KMS-11 (cell line): ENCODE results near the gene CEACAM18.

Experiments
- H2AFZ ChIP-seq: fragments of 200-600 bp; sonication (generic); 2 replicates; pipeline ENCODE4 v1.6.1; 2016; ENCODE audit warnings: antibody characterized with exemption, mixed run types, low read depth
- H3K27ac ChIP-seq: fragments of 200-600 bp; sonication (generic); 2 replicates; pipeline ENCODE4 v1.6.1; 2016; ENCODE audit warnings: mild to moderate bottlenecking, mixed run types
- H3K27me3 ChIP-seq: fragments of 200-600 bp; sonication (generic); 2 replicates; pipeline ENCODE4 v1.6.1; 2017; ENCODE audit warnings: mild to moderate bottlenecking, low read depth, mixed run types, moderate library complexity; ENCODE audit not compliant: insufficient read depth
- H3K36me3 ChIP-seq: fragments of 200-600 bp; sonication (generic); 2 replicates; pipeline ENCODE4 v1.6.1; 2017; ENCODE audit warnings: mild to moderate bottlenecking, mixed run types; ENCODE audit not compliant: insufficient read depth
- H3K4me1 ChIP-seq: fragments of 200-600 bp; sonication (generic); 2 replicates; pipeline ENCODE4 v1.6.1; 2016; ENCODE audit warnings: mild to moderate bottlenecking, low read depth, mixed run types; ENCODE audit not compliant: poor library complexity, severe bottlenecking
- H3K4me2 ChIP-seq: fragments of 200-600 bp; sonication (generic); 2 replicates; pipeline ENCODE4 v1.7.0; 2016; ENCODE audit warnings: mild to moderate bottlenecking, mixed run types
- H3K4me3 ChIP-seq: fragments of 200-600 bp; sonication (generic); IDR thresholded peaks from 2 replicates; pipeline ENCODE4 v1.6.1; 2017; ENCODE audit warnings: low read depth, low read length, mixed read lengths; ENCODE audit not compliant: insufficient read depth
- H3K79me2 ChIP-seq: fragments of 200-600 bp; sonication (generic); 2 replicates; pipeline ENCODE4 v1.6.1; 2016; ENCODE audit warnings: low read depth, mixed run types; ENCODE audit not compliant: insufficient read depth
- H3K9ac ChIP-seq: fragments of 200-600 bp; sonication (generic); 2 replicates; pipeline ENCODE4 v1.6.1; 2016; ENCODE audit warnings: mild to moderate bottlenecking, mixed run types
- H4K20me1 ChIP-seq: fragments of 200-600 bp; sonication (generic); 2 replicates; pipeline ENCODE4 v1.6.1; 2016; ENCODE audit warnings: mild to moderate bottlenecking, mixed run types; ENCODE audit not compliant: insufficient read depth
- CTCF ChIP-seq: fragments of 200-600 bp; sonication (generic); conservative IDR thresholded peaks from 2 replicates; pipeline ENCODE4 v1.6.1; 2017; ENCODE audit warnings: low read depth, mild to moderate bottlenecking, antibody characterized with exemption, low read length, moderate library complexity, mixed read lengths

Gene CEACAM18

GRCh38 chr19:51478381-51479234 lies at the start of gene CEACAM18:
Gene CEACAM18, plus strand, starts transcription at chr19:51478539.
- Histone ChIP-seq H3K4me2 (no peak within 1 kb of the TSS), H3K9ac (no peak within 1 kb of the TSS), H3K4me3 (no peak within 1 kb of the TSS), H3K4me1 (no peaks in the 10 kb centered on the region), H3K27ac (no peak within 1 kb of the TSS), H3K79me2 (no peaks in the 10 kb centered on the region), H3K36me3 (no peaks in the 10 kb centered on the region), H3K27me3 (no peaks in the 10 kb centered on the region), H4K20me1 (no peaks in the 10 kb centered on the region), H2AFZ (no peak within 1 kb of the TSS)
- no peak for TF ChIP-seq CTCF

DNA sequence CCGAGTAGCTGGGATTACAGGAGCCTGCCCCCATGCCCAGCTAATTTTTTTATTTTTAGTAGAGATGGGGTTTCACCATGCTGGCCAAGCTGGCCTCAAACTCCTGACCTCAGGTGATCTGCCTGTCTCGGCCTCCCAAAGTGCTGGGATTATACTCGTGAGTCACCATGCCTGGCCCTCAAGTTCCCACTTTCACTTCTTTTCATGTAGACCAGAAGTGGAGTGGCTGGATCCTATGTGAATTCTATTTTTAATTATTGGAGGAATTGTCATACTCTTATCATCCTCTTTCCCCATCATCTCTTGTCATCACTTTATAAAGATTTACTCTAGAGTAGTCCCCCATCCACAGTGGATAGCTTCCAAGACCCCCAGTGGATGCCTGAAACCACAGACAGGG lies 48.1 kb upstream of the CEACAM18 start:
- Histone ChIP-seq H3K4me3 (no peak overlapping the region), H3K4me1 (no peaks in the 10 kb centered on the region), H4K20me1 (no peaks in the 10 kb centered on the region), H3K79me2 (no peaks in the 10 kb centered on the region), H2AFZ (no peak overlapping the region), H3K9ac (no peak overlapping the region), H3K4me2 (no peak overlapping the region), H3K27ac (no peak overlapping the region), H3K27me3 (0 out of 2 replicates have a peak, but pooled peaks cover 3% of the 10 kb centered on the region), H3K36me3 (no peaks in the 10 kb centered on the region)
- no peak for TF ChIP-seq CTCF

DNA sequence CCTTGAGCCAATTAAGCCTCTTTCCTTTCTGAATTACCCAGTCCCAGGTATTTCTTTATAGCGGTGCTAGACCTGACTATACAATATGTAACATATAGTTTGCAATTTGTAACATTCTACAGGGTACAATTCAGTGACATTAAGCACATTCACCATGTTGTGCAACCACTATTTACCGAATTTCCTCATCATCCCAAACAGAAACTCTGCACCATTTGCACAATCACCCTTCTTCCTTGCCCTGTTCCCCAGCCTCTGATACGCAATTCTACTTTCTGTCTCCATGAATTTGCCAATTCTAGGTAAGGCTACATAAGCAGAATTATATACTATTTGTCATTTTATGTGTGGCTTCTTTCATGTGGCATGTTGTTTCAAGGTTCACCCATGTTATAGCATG lies 47.2 kb upstream of the CEACAM18 start:
- Histone ChIP-seq H2AFZ (no peak overlapping the region), H3K27ac (no peak overlapping the region), H3K4me2 (no peak overlapping the region), H3K9ac (no peak overlapping the region), H3K4me3 (no peak overlapping the region), H3K36me3 (no peaks in the 10 kb centered on the region), H3K79me2 (no peaks in the 10 kb centered on the region), H4K20me1 (no peaks in the 10 kb centered on the region), H3K27me3 (0 out of 2 replicates have a peak, but pooled peaks cover 3% of the 10 kb centered on the region), H3K4me1 (no peaks in the 10 kb centered on the region)
- no peak for TF ChIP-seq CTCF

- H3K79me2 ChIP-seq, result no peaks in the 10 kb centered on the region
- no peaks in the 10 kb centered on the region for H3K36me3 ChIP-seq
- no peak overlapping the region for H3K4me3 ChIP-seq
- H3K27ac ChIP-seq, result no peak overlapping the region
- H3K4me2 ChIP-seq, result no peak overlapping the region
- no peaks in the 10 kb centered on the region for H4K20me1 ChIP-seq
- no peak overlapping the region for H2AFZ ChIP-seq
- no peaks in the 10 kb centered on the region for H3K4me1 ChIP-seq
- H3K27me3 ChIP-seq, result 0 out of 2 replicates have a peak, but pooled peaks cover 3% of the 10 kb centered on the region
- H3K9ac ChIP-seq, result no peak overlapping the region
- TF ChIP-seq CTCF, result no peak
Measured at GRCh38 chr19:51433043-51433442, 45.3 kb upstream of the CEACAM18 start.
